ENCODE results near the gene GP5.

Gene GP5

DNA sequence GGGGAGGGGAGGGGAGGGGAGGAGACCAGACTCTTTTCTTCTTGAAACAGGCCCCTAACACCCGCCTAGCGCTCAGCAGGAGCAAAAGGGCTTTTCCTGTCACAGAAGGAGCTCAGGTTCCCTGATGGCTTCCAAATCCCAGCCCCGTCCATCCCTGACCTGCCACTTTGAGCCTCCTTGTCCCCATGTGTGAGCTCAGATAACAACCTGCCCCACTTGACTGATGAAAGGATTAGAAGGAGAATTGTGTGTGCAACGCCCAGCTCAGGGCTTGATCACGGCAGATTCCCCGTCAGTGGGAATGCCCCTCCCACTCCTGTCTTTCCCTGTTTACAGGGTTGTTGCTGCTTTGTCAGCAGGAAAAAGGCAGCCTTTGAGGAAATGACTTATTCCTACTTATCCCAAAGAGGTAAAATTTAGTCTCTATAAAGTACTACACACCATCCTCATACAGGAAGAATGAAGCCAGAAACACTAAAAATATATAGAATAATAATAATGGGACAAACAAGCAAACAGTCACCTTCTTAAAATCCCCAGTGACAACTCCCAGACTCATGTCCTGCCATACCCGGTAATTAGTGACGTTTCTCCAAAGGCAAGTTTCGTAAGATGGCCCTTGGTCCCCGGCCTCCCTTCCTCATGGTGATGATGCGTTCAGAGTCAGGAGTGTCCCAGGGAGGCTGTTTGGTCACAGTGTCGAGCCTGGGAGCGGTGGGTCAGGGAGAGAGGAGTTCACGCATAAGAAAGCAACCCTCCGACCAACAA, 23.4 kb downstream of the GP5 start:
- DNase-seq (ENCODE audit: low read depth) = no peak

DNA sequence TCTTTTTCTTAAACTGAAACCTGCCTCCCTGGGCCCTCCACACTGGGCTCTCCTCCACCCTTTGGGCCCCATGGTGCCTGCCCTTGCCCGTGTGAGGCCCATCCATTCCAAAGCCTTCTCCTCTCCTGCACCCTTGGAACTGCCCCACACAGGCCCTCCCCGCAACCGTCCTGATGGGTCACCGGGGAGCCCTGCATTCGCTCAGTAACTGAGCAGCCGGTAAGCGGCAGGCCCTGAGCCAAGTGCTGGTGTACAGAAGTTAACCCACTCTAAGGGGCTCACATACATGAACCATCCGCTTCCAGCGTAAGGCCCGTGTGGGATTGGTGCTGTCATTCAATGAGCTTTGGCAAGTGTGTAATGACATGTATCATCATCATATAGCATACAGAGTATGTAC, 24.1 kb downstream of the GP5 start:
- no peak for DNase-seq (ENCODE audit: low read depth)

DNA sequence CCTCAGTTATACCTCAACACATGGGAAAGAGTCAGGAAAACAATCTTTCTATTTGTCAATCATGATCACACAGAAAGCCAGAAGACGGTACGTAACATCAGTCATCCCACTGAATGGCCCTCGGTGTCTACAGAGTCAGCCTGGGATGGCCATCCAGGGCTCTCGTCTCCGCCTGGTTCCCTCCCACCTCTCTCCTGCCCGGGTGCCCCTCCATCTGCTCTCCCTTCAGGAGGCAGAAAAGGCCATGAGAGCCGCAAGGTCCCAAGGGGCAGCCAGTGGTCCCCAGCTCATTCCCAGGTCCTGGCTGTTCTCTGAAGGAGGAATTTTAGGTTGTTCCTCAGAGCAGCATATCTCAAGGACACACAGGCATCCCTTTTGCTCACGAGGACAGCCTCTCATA, 25.2 kb downstream of the GP5 start:
- DNase-seq (ENCODE audit: low read depth) = no peak

DNA sequence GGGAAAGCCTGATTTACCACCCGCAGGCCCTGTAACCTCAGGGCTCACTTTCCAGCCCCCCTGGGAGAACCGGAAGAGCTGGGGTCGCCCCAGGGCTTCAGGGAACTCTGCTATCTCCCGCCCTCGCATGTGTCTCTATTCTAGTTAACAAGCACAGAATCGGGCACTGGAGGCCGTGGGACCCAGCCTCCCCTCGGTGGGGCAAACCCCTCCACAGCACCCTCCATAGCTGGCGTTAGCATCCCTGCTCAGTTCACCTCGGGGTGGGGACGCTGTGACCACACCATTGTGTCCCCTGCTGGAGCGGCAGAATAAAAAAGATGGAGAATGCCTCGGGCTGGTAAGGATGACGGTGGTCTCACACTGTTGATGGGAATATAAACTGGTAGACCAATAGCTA, 26.0 kb downstream of the GP5 start:
- no peak for DNase-seq (ENCODE audit: low read depth)

DNA sequence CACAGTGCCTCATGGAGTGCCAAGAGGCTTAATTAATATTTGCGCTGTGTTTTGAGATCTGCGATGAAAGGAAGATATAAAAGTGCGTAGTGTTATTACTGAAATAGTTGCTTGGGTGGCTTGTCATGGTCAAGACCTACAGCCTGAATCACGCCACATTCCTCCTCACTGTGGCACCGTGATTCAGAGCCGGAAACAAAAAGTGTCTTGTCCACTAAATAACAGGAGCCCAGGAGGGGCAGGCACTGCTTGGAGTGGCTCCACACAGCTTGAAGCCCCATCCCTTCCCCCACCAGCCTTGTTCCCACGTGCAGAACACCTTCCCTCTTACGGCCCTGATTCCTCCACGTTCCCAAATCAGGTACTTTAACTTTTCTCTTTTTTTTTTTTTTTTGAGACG, 28.3 kb downstream of the GP5 start:
- DNase-seq (ENCODE audit: low read depth) = no peak

DNA sequence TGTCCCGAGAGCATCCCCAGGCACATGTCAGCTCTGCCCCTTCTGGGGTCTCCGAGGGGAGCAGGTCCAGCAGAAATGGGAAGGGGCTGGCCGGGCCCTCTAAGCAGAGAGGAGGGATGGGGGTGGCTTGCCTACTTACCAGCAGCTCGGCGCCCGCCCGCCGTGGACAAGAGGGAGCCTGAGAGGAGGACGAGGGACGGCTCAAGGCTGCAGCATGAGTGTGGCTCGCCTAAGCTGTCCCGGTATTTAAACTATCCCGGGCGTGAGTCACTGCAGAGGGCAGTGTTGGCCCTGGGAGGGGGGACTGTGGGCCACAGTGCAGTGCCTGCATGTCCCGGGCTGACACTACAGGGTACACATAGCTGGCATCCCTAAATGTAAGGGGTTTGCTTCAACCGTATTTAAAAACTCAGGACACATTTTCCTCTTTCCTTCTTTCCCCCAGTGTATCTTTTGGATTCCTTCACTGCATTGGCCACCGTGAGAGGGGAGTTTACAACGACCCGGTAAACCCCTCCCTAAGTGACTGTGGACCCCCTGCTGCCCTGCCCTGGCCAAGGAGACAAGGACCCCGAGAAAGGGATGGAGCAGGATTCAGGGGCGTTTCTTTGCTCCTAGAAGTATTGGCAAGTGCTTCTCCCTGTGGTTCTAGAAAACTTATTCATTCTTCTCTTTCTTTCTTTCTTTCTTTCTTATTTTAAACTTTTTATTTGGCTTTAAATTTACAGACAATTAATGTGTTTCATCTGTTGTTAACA, 29.4 kb downstream of the GP5 start, which contains the start of gene LRRC15:
LRRC15 (minus strand) TSS at position 222 of the 758 bp plus-strand sequence. CDS start 8,700 bp downstream, outside the sequence.
- DNase-seq (ENCODE audit: low read depth) = no peak

DNA sequence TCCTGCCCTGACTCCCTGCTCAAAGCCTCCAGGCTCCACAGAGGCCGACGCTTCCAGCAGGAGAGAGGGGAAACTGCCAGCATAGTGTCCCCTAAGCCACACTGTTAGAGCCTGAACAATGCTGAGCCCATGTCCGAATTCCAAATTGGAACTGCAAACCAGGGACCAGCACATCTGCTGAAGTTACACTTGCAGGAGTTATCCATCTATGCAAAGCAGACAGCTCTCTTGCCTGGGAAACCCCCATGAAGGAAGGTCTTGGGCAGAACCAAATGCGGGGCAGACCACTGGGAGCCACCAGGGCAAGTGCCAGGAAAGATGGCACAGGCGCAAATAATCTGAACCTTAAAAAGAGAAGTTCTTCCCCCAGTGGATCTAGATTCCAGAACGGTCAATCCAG, 30.1 kb downstream of the GP5 start:
- DNase-seq (ENCODE audit: low read depth) = no peak

DNA sequence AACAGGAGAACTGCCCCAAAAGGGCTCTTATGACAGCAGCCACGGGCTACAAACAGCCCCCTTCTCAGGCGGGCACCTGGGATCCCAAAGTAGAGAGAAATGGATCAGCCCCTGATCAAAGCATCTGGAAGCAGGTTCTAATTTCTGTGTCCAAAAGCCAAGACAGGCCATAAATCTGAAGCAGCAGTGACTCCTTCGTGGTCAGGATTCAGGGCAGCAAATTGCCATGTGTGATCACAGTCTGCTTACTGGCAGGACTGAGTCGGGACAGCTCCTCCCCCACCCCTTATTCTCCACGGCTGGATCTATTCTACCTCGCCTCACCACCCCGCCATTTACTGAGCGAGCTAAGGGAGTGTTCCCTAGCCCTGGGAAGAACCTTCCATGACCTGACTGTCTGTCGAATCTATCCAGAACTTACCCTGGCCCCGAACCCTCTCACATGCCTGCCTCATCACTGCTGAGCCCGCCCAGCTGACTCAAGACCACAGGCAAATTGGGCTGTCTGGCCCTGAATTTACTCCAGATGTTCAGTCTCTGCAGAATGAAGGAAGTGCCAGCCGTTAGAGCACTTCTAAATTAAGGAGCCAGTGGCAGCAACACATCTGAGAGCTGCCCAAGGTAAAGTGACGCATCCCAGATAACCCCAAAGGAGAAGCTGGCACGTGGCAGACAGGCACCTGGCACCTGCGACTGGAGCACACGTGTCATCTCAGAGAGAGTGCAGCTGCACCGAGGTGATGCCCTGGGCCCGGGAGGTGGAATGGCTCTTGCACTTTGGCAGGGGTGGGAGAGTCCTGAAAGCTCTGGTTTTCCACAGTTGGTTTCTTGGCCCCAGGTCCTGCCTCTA, 30.8 kb downstream of the GP5 start:
- DNase-seq (ENCODE audit: low read depth) = no peak

DNA sequence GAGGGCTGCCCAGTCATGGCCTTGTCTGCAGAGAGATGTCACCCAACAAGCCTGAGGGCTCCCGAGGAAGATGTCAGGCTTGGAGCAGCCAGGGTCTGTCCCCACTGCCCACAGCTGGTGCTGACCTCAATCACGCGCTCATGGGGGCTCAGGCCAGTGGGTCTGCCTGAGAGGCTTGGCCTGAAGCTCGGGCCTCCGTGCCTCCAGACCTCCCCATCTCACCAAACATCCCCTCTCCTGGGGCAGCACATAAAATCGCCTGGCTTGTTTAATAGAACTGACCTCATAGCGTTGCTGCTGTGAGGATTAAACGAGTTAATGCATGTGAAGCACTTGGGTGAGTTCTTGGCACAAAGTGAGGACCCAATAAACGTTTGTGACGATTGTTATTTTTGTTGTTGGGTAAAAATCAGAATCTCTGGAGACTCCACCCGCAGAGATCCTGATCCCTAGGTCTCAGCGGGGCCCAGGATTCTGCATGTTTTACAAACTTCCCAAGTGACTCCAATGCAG, 33.0 kb downstream of the GP5 start:
- DNase-seq (ENCODE audit: low read depth) = no peak

DNA sequence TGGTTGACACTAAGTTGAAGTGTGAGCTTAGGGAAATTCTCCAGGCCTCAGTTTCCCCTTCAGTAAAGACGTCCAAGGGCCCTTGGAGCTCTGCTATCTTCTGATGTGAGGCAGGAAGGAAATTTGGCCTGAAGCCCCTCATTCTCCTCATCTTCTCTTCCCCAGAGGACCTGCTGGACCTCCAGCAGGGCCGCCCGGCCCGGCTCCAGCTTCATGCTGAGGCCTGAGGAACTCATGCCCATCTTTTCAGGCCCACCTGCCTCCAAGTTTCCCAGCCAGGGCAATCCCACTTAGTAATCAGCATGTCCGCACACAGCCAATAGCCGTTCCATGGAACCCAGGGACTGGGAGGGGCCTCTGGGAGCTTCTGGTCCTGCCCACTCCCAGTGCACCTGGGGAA, 33.5 kb downstream of the GP5 start:
- DNase-seq (ENCODE audit: low read depth) = no peak

DNA sequence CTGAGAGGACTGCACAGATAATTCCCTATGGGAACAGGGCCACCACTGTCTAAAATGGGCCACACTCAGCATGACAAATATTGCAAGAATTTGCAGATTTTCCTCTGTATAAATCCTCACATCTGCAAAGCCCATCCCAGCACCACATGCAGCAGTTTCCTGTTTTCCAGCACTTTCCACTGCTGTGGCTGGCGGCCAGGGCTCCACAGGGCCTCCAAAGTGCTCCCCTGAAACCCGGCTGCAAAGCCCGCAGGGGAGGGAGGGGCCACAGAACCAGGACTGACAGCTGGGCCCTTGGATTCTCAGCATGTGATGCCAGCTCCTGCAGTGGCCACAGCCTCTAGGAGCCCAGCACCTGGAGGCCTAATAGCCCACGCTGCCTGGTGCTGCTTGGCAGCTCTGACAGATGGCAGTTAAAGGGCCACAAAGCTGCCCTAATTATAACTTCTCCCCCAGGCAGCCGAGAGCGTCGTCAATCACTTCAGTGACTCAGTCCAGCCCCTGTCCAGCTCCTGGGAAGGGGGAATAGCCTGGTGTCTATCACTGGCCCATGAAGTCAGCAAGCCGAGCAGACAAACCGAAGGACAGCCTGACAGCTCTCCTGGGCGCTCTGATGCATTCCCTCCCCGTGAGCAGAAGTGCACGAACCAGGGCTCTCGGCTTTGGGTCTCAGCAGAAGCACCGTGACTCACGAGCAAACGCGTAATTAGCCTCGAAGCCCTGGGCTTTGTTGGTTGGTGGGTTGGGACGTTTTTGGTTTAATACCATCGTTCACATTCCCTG, 34.2 kb downstream of the GP5 start:
- no peak for DNase-seq (ENCODE audit: low read depth)

DNA sequence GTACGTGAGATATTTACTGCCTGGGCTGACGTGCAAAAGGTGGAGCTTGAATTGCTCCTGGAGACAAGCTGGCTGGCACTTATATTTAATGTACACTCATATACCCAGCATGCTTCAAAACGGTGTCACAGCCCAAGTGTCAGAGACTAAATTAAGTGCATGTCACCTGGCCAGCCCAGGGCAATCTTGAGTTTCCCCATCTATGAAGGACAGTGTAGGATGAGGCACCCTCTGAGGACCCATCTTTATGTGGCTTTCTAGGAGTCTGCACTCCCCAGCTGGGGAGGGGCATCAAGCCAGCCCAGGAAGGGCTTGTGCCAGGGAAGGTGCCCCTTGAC, 34.8 kb downstream of the GP5 start:
- DNase-seq (ENCODE audit: low read depth) = no peak

DNA sequence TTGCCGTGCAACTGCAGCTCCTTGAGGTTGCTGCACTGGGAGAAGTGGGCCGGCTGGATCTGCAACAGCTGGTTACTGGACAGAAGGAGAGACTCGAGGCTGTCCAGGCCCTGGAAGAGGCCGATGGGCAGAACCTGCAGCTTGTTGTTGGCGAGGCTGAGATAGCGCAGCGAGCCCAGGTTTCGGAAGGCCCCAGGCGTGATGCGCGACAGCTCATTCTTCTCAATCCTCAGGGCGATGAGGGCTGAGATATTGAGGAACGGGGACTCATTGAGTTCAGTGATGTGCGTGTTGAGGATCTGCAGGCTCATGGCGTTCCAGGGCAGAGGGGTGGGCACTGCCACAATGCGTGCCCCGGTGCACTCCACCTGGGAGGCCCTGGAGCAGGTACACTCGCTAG, 38.5 kb downstream of the GP5 start:
- no peak for DNase-seq (ENCODE audit: low read depth)

DNA sequence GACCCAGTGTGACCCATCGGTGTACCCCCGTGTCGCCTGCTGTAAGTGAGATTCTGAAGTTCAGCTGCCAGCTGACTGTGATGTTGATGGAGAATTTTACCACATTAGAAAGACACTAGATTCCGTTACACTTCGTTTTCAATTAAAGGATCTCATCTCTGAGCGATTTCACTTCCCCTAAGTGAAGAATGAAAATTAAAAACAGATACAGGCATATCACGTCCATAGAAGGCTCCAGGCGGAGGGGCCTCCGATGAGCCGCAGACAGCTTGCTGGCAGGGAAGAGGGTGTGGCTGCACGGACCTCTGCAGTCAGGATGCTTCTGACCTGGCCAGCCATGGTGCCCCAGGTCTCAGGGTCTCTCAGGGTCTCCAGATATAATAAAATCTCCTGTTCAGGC, 41.4 kb downstream of the GP5 start:
- DNase-seq (ENCODE audit: low read depth) = no peak

DNA sequence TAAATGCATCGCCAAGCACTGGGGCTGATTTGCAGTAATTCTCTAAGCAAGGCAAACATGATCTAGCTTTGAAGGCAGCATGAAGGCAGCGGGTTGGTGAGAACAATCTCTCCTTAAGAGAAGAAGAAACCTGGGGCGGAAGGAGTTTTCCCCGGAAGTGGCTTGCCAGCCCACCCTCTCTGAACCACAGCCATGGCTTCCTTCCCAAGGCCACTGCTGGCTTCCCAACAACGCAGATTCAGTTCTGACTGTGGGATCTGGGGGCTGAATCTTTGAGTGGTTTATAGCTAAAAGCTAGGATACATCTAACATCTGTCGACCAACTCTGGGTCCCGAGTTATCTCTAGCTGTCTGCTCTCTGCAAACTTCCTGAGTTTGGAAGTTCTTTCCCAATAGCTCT, 43.7 kb downstream of the GP5 start:
- DNase-seq (ENCODE audit: low read depth) = no peak

DNA sequence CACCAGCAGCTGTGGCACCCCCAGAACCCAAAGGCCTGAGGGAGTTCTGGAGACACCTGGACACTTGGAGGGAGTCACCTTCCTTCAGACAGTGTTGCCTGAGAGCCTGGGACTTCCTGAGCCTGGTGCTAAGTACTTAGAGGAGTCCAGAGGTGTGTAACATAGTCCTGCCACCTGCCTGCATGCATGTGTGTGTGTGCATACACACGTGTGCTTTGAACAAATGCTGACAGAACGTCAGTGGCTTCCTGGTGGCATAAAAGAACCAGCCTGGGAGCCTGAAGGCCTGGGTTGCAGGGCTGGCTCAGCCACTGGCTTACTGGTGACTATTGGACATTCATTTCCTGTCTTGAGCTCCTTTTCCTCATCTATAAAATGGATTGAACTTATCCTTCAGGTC, 44.8 kb downstream of the GP5 start:
- DNase-seq (ENCODE audit: low read depth) = no peak

DNA sequence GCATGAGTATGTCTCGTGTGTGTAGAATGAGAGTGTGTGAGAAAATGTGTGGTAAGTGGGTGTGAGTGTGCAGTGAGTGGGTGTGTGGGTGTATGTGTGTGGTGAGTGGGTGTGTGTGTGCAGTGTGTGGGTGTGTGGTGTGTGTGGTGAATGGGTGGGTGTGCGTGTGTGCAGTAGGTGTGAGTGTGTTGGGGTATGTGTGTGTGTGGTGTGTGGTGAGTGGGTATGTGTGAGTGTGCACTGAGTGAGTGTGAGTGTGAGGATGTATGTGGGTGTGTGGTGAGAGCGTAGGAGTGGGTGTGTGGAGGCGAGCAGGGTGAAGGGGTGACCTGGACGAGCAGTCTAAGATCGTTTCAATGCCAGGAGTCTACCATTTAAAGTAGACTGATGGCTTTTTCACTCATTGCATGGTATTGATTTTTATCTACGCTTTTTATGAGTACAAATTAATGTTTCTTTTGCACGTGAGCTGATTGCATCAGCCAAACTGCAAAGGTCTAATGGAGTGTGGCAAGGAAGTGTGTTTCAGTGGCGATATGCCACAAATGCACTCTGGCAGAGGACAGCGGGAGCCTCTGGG, 46.3 kb downstream of the GP5 start:
- DNase-seq (ENCODE audit: low read depth) = no peak

DNA sequence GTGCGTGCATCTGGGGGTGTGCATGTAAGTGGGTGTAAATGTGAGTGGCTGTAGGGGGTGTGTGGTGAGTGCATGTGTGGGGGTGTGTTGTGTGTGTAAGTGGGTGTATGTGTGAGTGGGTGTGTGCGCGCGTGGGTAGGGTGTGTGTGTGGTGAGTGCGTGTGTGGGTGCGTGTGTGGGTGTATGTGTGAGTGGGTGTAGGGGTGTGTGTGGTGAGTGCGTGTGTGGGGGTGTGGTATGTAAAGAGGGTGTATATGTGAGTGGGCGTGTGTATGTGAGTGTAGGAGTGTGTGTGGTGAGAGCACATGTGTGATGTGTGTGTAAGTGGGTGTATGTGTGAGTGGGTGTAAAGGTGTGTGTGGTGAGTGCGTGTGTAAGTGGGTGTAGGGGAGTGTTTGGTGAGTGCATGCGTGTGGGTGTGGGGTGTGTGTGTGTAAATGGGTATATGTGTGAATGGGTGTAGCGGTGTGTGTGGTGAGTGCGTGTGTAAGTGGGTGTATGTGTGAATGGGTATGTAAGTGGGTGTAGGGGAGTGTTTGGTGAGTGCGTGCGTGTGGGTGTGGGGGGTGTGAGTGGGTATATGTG, 47.0 kb downstream of the GP5 start:
- no peak for DNase-seq (ENCODE audit: low read depth)

DNA sequence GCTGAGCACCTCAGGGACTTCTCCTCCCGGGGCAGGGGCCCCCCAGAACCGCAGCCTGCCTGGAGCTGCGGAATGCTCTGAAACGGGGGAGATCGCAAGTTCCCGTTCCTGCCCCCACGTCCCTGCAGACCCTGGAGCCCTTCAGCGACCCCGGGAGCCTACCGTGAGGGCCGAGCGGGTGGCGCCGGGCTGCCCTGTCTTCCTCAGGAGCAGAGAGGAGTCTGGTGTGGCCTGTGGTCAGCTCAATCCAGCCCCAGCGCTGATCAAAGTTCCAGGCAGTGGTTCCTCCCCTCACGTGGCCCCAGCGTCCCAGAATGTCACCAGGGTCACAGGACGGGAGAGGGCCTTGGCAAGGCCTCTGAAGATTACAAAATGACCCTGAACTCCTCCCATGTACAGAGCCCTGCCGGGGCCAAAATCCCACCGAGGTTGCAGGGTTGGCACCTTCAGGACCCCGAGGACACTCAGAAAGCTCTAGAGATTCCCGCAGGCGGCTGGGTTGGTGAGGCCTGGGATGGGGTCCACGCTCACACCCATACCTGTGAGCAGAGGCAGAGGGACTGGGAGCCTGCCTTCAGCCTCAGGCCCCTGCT, 47.9 kb downstream of the GP5 start, which contains the start of gene CPN2:
CPN2 (minus strand) TSS at position 249 of the 593 bp plus-strand sequence. CDS start 8,626 bp downstream, outside the sequence.
- no peak for DNase-seq (ENCODE audit: low read depth)

DNA sequence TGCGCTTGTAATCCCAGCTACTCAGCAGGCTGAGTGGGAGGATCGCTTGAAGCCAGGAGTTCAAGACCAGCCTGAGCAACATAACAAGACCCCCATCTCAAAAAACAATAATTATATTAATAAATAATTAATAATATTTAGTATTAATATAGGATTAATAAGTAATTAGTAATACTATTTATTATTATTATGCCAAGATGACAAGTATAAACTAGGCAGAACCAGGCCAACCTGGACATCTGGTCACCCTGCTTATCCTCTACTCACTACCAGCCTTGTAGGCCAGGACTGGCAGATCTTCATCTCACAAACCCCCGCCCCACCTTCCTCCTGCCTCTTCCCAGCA, 48.4 kb downstream of the GP5 start:
- no peak for DNase-seq (ENCODE audit: low read depth)

DNA sequence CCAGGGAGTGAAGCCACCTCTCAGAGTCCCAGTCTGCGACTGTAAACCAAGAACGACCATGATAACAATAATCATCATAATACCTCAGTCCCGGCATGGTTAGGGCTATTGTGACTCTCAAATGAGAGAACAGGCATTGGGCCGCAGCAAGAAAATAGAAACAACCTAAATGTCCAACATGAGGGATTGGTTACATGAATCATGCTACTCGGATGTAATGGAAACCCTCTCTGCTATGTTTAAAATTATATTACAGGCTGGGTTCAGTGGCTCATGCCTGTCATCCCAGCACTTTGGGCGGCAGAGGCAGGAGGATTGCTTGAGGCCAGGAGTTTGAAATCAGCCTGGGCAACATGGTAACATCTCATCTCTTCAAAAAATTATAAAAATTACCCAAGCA, 50.7 kb downstream of the GP5 start:
- no peak for DNase-seq (ENCODE audit: low read depth)
